ENCODE results near the gene TAF11L3. TPM values are rescaled to one million over a fixed set of nuclear protein-coding genes. Genes with fewer than 3 reads are reported as not detected.
"Not testable (repeated sequence)": the region's sequence is repeated elsewhere in the genome, so short reads cannot be mapped to it uniquely, and the experiment has no call there.

The TAF11L3 gene
- total RNA-seq, 1 donor from 2014 or later: not detected

DNA sequence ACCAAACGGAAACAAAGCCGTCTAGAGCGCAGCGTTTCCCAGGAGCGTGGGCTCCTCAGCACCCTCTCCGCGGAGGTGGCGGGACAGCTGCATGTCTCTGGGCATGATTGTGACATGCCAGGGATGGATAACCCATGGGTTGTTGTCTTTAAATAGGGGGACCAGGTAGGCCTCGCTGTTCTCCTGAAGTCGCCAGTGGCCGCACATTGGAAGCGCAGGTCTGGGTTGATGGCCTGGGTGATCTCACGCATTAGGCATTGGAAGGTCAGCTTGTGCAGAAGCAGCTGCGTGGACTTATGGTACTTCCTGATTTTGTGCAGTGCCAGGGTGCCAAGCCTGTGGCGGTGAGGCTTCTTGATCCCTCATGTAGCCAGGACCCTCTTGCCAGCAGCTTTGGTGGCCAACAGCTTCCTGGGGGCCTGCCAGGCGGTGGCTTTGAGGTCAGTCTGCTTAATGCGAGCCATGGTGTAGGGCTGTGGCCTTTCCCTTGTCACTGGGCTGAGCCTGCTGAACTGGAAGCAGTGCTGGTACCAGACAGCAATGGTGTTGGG lies 6.3 kb upstream of the TAF11L3 start:
- no peak for DNase-seq (ENCODE audit: low spot score)
- H3K36me3 Mint-ChIP-seq (ENCODE audit: low read depth): no peaks in the 10 kb centered on the region
- H3K27ac Mint-ChIP-seq: no peak overlapping the region
- peaks cover 9% of the 10 kb centered on the region for H3K9me3 Mint-ChIP-seq
- H3K27me3 Mint-ChIP-seq (ENCODE audit: insufficient read depth): no peaks in the 10 kb centered on the region
- no peaks in the 10 kb centered on the region for H3K4me1 Mint-ChIP-seq (ENCODE audit: low read depth)
- no peak overlapping the region for H3K4me3 Mint-ChIP-seq
- intact Hi-C loops (cut with micrococcal nuclease): no loop called here

DNA sequence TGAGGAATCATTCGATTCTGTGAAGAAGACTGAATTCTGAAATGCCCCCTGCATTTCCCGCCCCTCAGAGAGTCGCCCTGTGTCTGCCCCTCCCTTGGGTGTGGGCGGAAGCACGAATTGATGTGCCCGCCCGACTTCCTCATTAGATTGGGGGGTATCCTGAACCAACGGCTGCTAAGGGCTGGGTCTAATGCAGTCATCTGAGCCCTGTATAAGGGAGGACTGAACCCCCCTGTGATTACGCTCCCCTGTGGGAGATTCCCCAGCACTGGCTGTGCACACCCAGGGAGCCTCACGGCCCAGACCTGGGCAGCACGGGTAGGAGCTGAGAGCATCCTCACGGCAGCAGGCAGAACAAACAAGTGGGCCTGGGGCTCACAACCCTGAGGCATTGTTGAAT lies 641 bp upstream of the TAF11L3 start:
- H3K27ac Mint-ChIP-seq; DNase-seq (ENCODE audit: low spot score); intact Hi-C loops (cut with micrococcal nuclease); H3K4me1 Mint-ChIP-seq (ENCODE audit: low read depth); H3K4me3 Mint-ChIP-seq; H3K36me3 Mint-ChIP-seq (ENCODE audit: low read depth); H3K9me3 Mint-ChIP-seq; H3K27me3 Mint-ChIP-seq (ENCODE audit: insufficient read depth): not testable (repeated sequence)

DNA sequence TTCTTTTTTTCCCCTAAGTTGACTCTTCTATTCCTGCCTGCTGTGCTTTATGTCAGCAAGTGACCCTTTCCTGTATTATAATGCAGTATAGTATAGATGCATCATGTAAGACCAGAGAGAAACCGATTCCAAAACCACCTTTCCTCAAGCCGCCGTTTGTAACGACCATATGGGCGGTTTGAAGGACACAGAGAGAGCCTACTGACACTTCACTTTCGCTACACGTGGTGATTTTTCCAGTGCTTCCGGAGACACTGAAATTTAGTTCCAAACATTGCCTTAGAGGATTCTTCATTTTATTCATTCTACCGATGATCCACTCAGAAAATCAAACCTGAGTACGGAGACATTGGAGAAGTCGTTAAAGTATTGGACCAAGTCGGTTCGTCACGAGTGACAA lies 1.3 kb downstream of the TAF11L3 start:
- H3K4me1 Mint-ChIP-seq (ENCODE audit: low read depth); H3K9me3 Mint-ChIP-seq; H3K36me3 Mint-ChIP-seq (ENCODE audit: low read depth); H3K27ac Mint-ChIP-seq; H3K4me3 Mint-ChIP-seq; DNase-seq (ENCODE audit: low spot score); H3K27me3 Mint-ChIP-seq (ENCODE audit: insufficient read depth); intact Hi-C loops (cut with micrococcal nuclease): not testable (repeated sequence)

GRCh38 chr5:17521501-17521900 lies 3.3 kb downstream of the TAF11L3 start, which contains the start of gene TAF11L4:
Gene TAF11L4, plus strand, starts transcription at chr5:17521801.
- H3K36me3 Mint-ChIP-seq (ENCODE audit: low read depth); H3K27ac Mint-ChIP-seq; H3K9me3 Mint-ChIP-seq; DNase-seq (ENCODE audit: low spot score); H3K27me3 Mint-ChIP-seq (ENCODE audit: insufficient read depth); intact Hi-C loops (cut with micrococcal nuclease); H3K4me3 Mint-ChIP-seq; H3K4me1 Mint-ChIP-seq (ENCODE audit: low read depth): not testable (repeated sequence)

GRCh38 chr5:17524935-17525334 lies 6.8 kb downstream of the TAF11L3 start, which contains the start of gene TAF11L5:
Gene TAF11L5, plus strand, starts transcription at chr5:17525235.
- H3K4me3 Mint-ChIP-seq; H3K27me3 Mint-ChIP-seq (ENCODE audit: insufficient read depth); intact Hi-C loops (cut with micrococcal nuclease); H3K27ac Mint-ChIP-seq; H3K9me3 Mint-ChIP-seq; H3K4me1 Mint-ChIP-seq (ENCODE audit: low read depth); DNase-seq (ENCODE audit: low spot score); H3K36me3 Mint-ChIP-seq (ENCODE audit: low read depth): not testable (repeated sequence)

DNA sequence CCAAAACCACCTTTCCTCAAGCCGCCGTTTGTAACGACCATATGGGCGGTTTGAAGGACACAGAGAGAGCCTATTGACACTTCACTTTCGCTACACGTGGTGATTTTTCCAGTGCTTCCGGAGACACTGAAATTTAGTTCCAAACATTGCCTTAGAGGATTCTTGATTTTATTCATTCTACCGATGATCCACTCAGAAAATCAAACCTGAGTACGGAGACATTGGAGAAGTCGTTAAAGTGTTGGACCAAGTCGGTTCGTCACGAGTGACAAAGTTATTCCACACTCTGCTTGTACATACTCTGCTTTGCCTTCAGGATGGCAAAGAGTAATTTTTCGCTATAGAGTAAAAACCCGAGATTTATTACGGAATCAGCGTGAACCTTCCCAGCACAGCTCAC lies 8.3 kb downstream of the TAF11L3 start:
- H3K9me3 Mint-ChIP-seq; intact Hi-C loops (cut with micrococcal nuclease); H3K36me3 Mint-ChIP-seq (ENCODE audit: low read depth); H3K27me3 Mint-ChIP-seq (ENCODE audit: insufficient read depth); H3K4me1 Mint-ChIP-seq (ENCODE audit: low read depth); H3K27ac Mint-ChIP-seq; H3K4me3 Mint-ChIP-seq: not testable (repeated sequence)
- DNase-seq (ENCODE audit: low spot score): peak; percentile 9

- intact Hi-C loops (cut with micrococcal nuclease); H3K27ac Mint-ChIP-seq; H3K27me3 Mint-ChIP-seq (ENCODE audit: insufficient read depth); DNase-seq (ENCODE audit: low spot score); H3K36me3 Mint-ChIP-seq (ENCODE audit: low read depth); H3K4me1 Mint-ChIP-seq (ENCODE audit: low read depth); H3K9me3 Mint-ChIP-seq; H3K4me3 Mint-ChIP-seq: not testable (repeated sequence)
These were observed 10.2 kb downstream of the TAF11L3 start, which contains the start of gene TAF11L6 for GRCh38 chr5:17528369-17528768. Gene TAF11L6, plus strand, starts transcription at chr5:17528669.

Other genes with a start within 250 kb of the TAF11L3 start
- gene TAF11L2, start 20.1 kb upstream of the TAF11L3 start, total RNA-seq: not detected in 2 replicates
- gene TAF11L4, start 3.4 kb downstream of the TAF11L3 start, total RNA-seq: not detected in 2 replicates
- not detected in 2 replicates for gene TAF11L5, start 6.9 kb downstream of the TAF11L3 start, total RNA-seq
- not detected in 2 replicates for gene TAF11L6, start 10.3 kb downstream of the TAF11L3 start, total RNA-seq
- gene TAF11L7, start 67.4 kb downstream of the TAF11L3 start, total RNA-seq: not detected in 2 replicates
- gene TAF11L8, start 72.6 kb downstream of the TAF11L3 start, total RNA-seq: not detected in 2 replicates
- not detected in 2 replicates for gene TAF11L9, start 76.0 kb downstream of the TAF11L3 start, total RNA-seq
- gene TAF11L10, start 79.5 kb downstream of the TAF11L3 start, total RNA-seq: not detected in 2 replicates
- gene TAF11L11, start 85.8 kb downstream of the TAF11L3 start, total RNA-seq: not detected in 2 replicates
- not detected in 2 replicates for gene TAF11L12, start 92.0 kb downstream of the TAF11L3 start, total RNA-seq
- gene TAF11L13, start 113.7 kb downstream of the TAF11L3 start, total RNA-seq: not detected in 2 replicates
- not detected in 2 replicates for gene TAF11L14, start 116.1 kb downstream of the TAF11L3 start, total RNA-seq